Esophagus muscularis mucosa (tissue), 4 donors: ENCODE data around the gene ZNF423. TPM values are rescaled to one million over a fixed set of nuclear protein-coding genes. Genes with fewer than 3 reads are reported as not detected.

Experiments
- DNase-seq: peaks from one replicate; pipeline ENCODE4 v3.0.0-alpha.2; 2017; ENCODE audit errors: extremely low spot score
- H3K27ac ChIP-seq, 4 donors: fragments of 200-600 bp; sonication (generic); replicated peaks in 1 of 4; 1 replicate in 3 of 4; 2 replicates in 1 of 4; pipeline ENCODE4 v1.5.1; 2016 to 2019; ENCODE audit warnings: mild to moderate bottlenecking in 1 of 4
- H3K27me3 ChIP-seq, 4 donors: fragments of 200-600 bp; sonication (generic); one replicate each; pipeline versions ENCODE4 v1.5.1 to v1.6.0; 2016 to 2019
- H3K36me3 ChIP-seq, 4 donors: fragments of 200-600 bp; sonication (generic); one replicate each; pipeline ENCODE4 v1.5.1; 2016 to 2019
- H3K4me1 ChIP-seq, 4 donors: fragments of 200-600 bp; sonication (generic); one replicate each; pipeline ENCODE4 v1.5.1; 2016 to 2019
- H3K4me3 ChIP-seq, 4 donors: fragments of 200-600 bp; sonication (generic); 1 replicate in 2 of 4; 2 replicates in 2 of 4; pipeline ENCODE4 v1.5.1; 2016 to 2019; ENCODE audit warnings: mild to moderate bottlenecking in 4 of 4, moderate library complexity in 1 of 4
- H3K9me3 ChIP-seq, 4 donors: fragments of 200-600 bp; sonication (generic); 1 replicate in 3 of 4; 2 replicates in 1 of 4; pipeline ENCODE4 v1.5.1; 2016 to 2019
- EP300 ChIP-seq: sonication (generic); formaldehyde crosslinking; IDR thresholded peaks from one replicate; pipeline ENCODE4 v1.6.1; 2017; ENCODE audit warnings: antibody characterized with exemption
- POLR2A ChIP-seq: fragments of 450-650 bp; IDR thresholded peaks from one replicate; pipeline ENCODE4 v1.6.1; 2017; ENCODE audit warnings: antibody characterized with exemption, moderate library complexity, mild to moderate bottlenecking, low read depth
- POLR2AphosphoS5 ChIP-seq, 2 donors: sonication (generic); formaldehyde crosslinking; IDR thresholded peaks; one replicate each; pipeline ENCODE4 v1.6.1; 2017; ENCODE audit warnings: antibody characterized with exemption in 2 of 2
- WGBS: methylation state at CpG from one replicate; pipeline ENCODE4 v1.1.5; 2018; 5-methylcytosine and 5-hydroxymethylcytosine counted together
- intact Hi-C: fragments of 100-400 bp; cut with DNase I; formaldehyde crosslinking; loops from one replicate; pipeline ENCODE4 v1.15.1; 2023
- total RNA-seq, 4 donors: library from RNA; depleted of rRNA; stranded (reverse); fragments of >200 nt; gene quantifications; one replicate each; pipeline versions ENCODE4 v1.1.0 to v1.2.1, GENCODE V29; 2016
- TF ChIP-seq, protein P1 (sequence below), 3 experiments: fragments of 200-600 bp in 2 of 3; fragments of 450-650 bp in 1 of 3; sonication (generic) in 2 of 3; IDR thresholded peaks; one replicate each; pipeline ENCODE4 v1.5.1; 2017 to 2019; ENCODE audit warnings: antibody characterized with exemption in 3 of 3, mild to moderate bottlenecking in 2 of 3, moderate library complexity in 1 of 3

ZNF423 gene
- total RNA-seq, 4 donors from 2014 or later, result 8.7 to 22.5 (median 10.3) TPM

DNA sequence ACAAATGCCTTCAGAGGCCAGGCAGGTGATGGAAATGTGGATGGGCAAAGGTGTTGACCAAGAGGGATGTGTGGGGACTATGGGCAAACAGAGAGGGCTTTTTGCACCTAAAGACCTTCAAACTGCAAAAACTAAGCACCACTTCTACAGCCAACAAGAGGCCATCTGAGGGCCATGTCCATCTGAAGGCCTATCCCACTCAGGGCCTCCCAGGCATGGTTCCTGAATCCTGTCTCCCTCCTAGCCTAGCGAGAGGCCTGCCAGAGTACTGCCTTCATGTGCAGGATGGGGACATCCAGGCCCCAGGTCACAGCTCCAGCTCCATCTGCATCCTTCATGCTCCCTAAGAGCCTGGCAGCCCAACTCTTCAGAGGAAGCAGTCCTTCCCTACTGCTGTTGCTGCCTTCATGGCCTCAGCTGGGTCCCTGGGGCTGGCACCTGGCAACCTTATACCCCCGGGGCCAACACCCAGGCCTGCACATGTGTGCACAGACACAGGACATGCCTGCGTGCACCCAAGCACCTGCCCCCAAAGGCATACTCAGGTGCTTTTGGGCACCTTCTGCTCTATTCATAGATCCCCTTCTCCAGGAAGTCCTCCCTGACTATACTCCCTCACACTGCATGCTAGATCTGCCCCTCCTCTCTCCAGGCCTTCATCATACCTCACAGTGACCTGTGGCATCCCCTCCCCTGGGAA is 387.2 kb downstream of the ZNF423 start:
- no peaks in the 10 kb centered on the region for H3K36me3 ChIP-seq
- H3K9me3 ChIP-seq, result no peaks in the 10 kb centered on the region
- TF ChIP-seq POLR2AphosphoS5 (IDR thresholded peaks at IDR 0.05) (no peak), EP300 (no peak), POLR2A (no peak)
- TF ChIP-seq, protein P1, sequence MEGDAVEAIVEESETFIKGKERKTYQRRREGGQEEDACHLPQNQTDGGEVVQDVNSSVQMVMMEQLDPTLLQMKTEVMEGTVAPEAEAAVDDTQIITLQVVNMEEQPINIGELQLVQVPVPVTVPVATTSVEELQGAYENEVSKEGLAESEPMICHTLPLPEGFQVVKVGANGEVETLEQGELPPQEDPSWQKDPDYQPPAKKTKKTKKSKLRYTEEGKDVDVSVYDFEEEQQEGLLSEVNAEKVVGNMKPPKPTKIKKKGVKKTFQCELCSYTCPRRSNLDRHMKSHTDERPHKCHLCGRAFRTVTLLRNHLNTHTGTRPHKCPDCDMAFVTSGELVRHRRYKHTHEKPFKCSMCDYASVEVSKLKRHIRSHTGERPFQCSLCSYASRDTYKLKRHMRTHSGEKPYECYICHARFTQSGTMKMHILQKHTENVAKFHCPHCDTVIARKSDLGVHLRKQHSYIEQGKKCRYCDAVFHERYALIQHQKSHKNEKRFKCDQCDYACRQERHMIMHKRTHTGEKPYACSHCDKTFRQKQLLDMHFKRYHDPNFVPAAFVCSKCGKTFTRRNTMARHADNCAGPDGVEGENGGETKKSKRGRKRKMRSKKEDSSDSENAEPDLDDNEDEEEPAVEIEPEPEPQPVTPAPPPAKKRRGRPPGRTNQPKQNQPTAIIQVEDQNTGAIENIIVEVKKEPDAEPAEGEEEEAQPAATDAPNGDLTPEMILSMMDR (IDR thresholded peaks at IDR 0.05), result no peak
- intact Hi-C loops, result no loop called here
- no peak overlapping the region for H3K4me3 ChIP-seq
- WGBS, result 85% methylated on average over 3 of the region's 3 CpGs
- no peak overlapping the region for H3K27ac ChIP-seq
- DNase-seq, result peak; percentile 60
- H3K27me3 ChIP-seq, result peaks cover 0 to 26% (median 3%) of the 10 kb centered on the region in 4 donors
- peaks cover 0 to 5% (median 0%) of the 10 kb centered on the region in 4 donors for H3K4me1 ChIP-seq

DNA sequence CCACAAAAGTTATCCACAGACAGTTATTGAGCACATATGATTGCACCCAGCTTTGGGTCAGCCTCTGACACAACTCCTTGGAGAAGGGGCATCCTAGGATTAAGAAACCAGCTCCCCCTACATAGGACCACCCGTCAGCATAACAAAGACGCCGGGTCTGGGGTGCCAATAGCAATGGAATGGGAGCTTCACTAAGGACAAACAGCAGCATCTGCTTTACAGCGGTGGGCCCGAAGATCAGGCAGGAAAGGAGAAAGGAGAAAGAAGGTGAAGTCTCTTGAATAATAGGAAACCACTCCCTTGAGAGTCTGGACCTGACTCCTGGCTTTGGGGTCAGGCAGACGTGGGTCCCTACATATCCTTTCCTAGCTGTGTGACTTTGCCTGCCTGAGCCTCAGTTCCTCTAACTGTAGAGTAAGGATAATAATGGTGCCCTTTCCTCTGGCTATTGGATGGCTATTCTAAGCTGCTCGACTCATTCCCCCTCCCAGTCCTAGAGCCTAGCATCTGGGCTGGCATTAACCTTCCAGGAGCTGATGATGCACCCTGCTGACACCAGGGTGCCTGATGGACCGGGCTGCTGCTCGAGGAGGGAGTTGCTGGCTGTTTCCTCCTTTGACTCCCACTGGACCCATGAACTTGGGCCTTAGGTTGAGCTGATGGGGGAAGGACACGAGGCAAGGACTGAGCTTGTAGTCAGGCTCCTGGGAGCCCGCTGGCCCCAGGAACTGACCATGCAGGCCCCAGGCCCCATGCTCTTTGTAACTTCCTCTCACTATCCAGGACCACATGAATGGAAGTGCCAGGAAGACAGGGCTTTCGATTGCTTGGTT is 388.2 kb downstream of the ZNF423 start:
- Histone ChIP-seq H3K36me3 (no peaks in the 10 kb centered on the region), H3K9me3 (no peaks in the 10 kb centered on the region), H3K4me1 (peaks cover 0 to 5% (median 0%) of the 10 kb centered on the region in 4 donors), H3K27me3 (peaks cover 0 to 36% (median 3%) of the 10 kb centered on the region in 4 donors), H3K27ac (no peak overlapping the region), H3K4me3 (no peak overlapping the region)
- intact Hi-C loops, result no loop called here
- no peak for TF ChIP-seq POLR2AphosphoS5 (IDR thresholded peaks at IDR 0.05)
- TF ChIP-seq POLR2A, result no peak
- TF ChIP-seq, protein P1 (IDR thresholded peaks at IDR 0.05), result no peak
- TF ChIP-seq EP300, result no peak
- DNase-seq, result peak; percentile 90
- 93% methylated on average over 10 of the region's 12 CpGs for WGBS

DNA sequence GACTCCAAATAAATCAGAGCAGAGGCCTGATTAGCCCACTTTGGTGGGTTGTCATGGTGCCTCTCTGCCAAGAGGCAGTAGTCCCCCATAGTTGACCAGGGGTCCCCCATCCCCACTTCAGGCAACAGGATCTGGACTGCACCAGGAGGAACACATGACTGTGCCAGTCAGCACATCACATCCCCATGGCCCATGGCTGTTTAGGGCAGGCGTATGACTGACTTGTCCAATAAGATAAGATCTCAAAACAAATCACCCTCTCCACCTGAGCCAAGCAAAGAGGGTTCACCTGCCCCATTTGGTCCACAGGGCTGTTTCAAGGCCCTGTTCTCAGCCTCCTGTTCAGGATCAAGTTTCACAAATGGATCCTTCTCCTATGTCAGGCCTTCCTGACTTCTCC is 389.0 kb downstream of the ZNF423 start:
- DNase-seq, result peak; percentile 86
- H3K36me3 ChIP-seq, result no peaks in the 10 kb centered on the region
- 100% methylated on average over 1 of the region's 1 CpG for WGBS
- H3K4me1 ChIP-seq, result peaks cover 0 to 5% (median 0%) of the 10 kb centered on the region in 4 donors
- no peak overlapping the region for H3K4me3 ChIP-seq
- no peaks in the 10 kb centered on the region for H3K9me3 ChIP-seq
- H3K27ac ChIP-seq, result no peak overlapping the region
- TF ChIP-seq, protein P1 (IDR thresholded peaks at IDR 0.05), result no peak
- TF ChIP-seq EP300 (no peak), POLR2AphosphoS5 (IDR thresholded peaks at IDR 0.05) (no peak), POLR2A (no peak)
- H3K27me3 ChIP-seq, result peaks cover 0 to 38% (median 3%) of the 10 kb centered on the region in 4 donors
- intact Hi-C loops, result no loop called here

DNA sequence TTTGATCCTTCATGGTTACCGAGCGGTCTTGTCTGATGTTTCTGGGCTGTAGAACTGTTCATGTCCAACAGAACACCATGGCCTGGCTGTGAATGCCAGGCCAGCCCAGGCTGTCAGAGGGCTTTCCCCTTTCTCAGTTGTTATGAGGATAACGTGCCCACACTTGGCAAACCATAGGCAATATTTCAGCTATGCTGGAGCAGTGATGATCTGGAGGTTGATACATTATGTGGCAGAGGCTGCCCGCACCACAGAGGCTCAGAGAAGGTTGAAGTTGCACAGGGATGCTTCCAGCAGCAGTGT is 389.4 kb downstream of the ZNF423 start:
- H3K27ac ChIP-seq, result no peak overlapping the region
- peaks cover 0 to 38% (median 3%) of the 10 kb centered on the region in 4 donors for H3K27me3 ChIP-seq
- TF ChIP-seq, protein P1 (IDR thresholded peaks at IDR 0.05), result no peak
- TF ChIP-seq POLR2AphosphoS5 (IDR thresholded peaks at IDR 0.05) (no peak), POLR2A (no peak), EP300 (no peak)
- peak; percentile 77 for DNase-seq
- peaks cover 0 to 5% (median 0%) of the 10 kb centered on the region in 4 donors for H3K4me1 ChIP-seq
- no peaks in the 10 kb centered on the region for H3K9me3 ChIP-seq
- 100% methylated on average over 4 of the region's 4 CpGs for WGBS
- H3K4me3 ChIP-seq, result no peak overlapping the region
- intact Hi-C loops, result no loop called here
- H3K36me3 ChIP-seq, result no peaks in the 10 kb centered on the region
